Brain microvascular endothelial cell (primary cell): Measurements from ENCODE around the gene YPEL2.

Experiments
- DNase-seq: peaks from one replicate; pipeline ENCODE4 v3.0.0-alpha.2; 2020
- H3K27ac ChIP-seq: fragments of 250-450 bp; sonication (Bioruptor Pico); 2 replicates; pipeline ENCODE4 v1.5.1; 2020; ENCODE audit warnings: mild to moderate bottlenecking, moderate library complexity
- H3K27me3 ChIP-seq: fragments of 250-450 bp; sonication (Bioruptor Pico); replicated peaks from 2 replicates; pipeline ENCODE4 v1.5.1; 2020; ENCODE audit warnings: mild to moderate bottlenecking
- H3K36me3 ChIP-seq: fragments of 250-450 bp; sonication (Bioruptor Pico); replicated peaks from 2 replicates; pipeline ENCODE4 v1.5.1; 2020; ENCODE audit warnings: mild to moderate bottlenecking
- H3K4me3 ChIP-seq: 2 replicates; pipeline ENCODE4 v1.5.1; 2011; ENCODE audit warnings: low read depth, mild to moderate bottlenecking, control low read depth, low read length, moderate library complexity
- CTCF ChIP-seq: IDR thresholded peaks from 2 replicates; pipeline ENCODE4 v1.5.1; 2011; ENCODE audit warnings: low read depth, mild to moderate bottlenecking, moderate library complexity, low read length, control low read depth, inconsistent platforms; ENCODE audit errors: missing control alignments
- in situ Hi-C: cut with HindIII; loops from 2 replicates; pipeline ENCODE4 v1.10.0; 2017; ENCODE audit warnings: low sequenced_read_pairs, low pct_ligation_motif_present

The YPEL2 gene

GRCh38 chr17:59345476-59345875 lies 14.0 kb downstream of the YPEL2 start:
- in situ Hi-C loops = loop anchor here (25.0 kb wide), 1 partner anchor 92 kb away; no protein-coding TSS in a partner anchor
- H3K36me3 ChIP-seq = no peaks in the 10 kb centered on the region
- DNase-seq = no peak
- H3K27ac ChIP-seq = no peak overlapping the region
- no peak for TF ChIP-seq CTCF
- no peak overlapping the region for H3K4me3 ChIP-seq
- no peaks in the 10 kb centered on the region for H3K27me3 ChIP-seq

DNA sequence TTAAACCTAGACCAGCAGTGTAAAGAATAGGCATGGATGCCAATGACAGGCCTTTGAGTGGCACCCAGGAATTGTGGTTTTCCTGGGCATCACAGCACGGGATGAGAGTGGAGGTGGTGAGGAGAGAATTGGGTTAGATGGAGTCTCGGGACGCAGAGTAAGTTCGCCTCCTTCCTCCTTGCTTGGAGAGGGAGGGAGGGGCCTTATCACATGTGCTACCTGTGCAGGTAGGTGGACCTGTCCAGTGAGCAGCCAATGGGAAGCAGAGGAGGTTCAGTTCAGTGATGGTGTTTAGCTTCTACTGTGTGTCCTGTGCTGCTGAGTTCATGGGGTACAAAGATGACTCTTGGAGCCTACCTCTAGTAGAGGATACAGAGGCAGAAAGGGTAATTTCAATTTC lies 14.9 kb downstream of the YPEL2 start:
- Histone ChIP-seq H3K36me3 (no peaks in the 10 kb centered on the region), H3K27me3 (no peaks in the 10 kb centered on the region), H3K4me3 (no peak overlapping the region), H3K27ac (no peak overlapping the region)
- DNase-seq = no peak
- in situ Hi-C loops = loop anchor here (25.0 kb wide), 1 partner anchor 91 kb away; no protein-coding TSS in a partner anchor
- no peak for TF ChIP-seq CTCF

GRCh38 chr17:59346876-59347407 lies 15.5 kb downstream of the YPEL2 start:
- in situ Hi-C loops = loop anchor here (25.0 kb wide), 1 partner anchor 90 kb away; no protein-coding TSS in a partner anchor
- Histone ChIP-seq H3K27ac (no peak overlapping the region), H3K27me3 (no peaks in the 10 kb centered on the region), H3K36me3 (no peaks in the 10 kb centered on the region), H3K4me3 (no peak overlapping the region)
- no peak for TF ChIP-seq CTCF
- DNase-seq = no peak

GRCh38 chr17:59347975-59348391 lies 16.5 kb downstream of the YPEL2 start:
- H3K27ac ChIP-seq = no peak overlapping the region
- in situ Hi-C loops = loop anchor here (25.0 kb wide), 1 partner anchor 89 kb away; no protein-coding TSS in a partner anchor
- H3K4me3 ChIP-seq = no peak overlapping the region
- TF ChIP-seq CTCF = no peak
- DNase-seq = peak; percentile 60
- H3K27me3 ChIP-seq = no peaks in the 10 kb centered on the region
- H3K36me3 ChIP-seq = no peaks in the 10 kb centered on the region

DNA sequence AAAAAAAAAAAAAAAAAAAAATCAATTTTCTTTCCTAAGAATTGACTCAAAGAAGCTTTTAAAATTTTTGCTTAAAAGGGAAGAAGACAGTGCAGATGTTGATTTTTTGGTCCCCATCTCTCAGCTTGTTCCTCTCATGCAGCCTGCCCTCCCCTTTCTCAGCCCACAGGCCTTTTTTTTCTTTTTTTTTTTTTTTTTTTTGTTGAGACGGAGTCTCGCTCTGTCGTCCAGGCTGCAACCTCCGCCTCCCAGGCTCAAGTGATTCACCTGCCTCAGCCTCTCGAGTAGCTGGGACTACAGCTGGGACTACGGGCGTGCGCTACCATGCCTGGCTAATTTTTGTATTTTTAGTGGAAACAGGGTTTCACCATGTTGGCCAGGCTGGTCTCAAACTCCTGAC lies 17.7 kb downstream of the YPEL2 start:
- Histone ChIP-seq H3K4me3 (no peak overlapping the region), H3K27me3 (no peaks in the 10 kb centered on the region), H3K27ac (no peak overlapping the region), H3K36me3 (no peaks in the 10 kb centered on the region)
- DNase-seq = no peak
- TF ChIP-seq CTCF = no peak
- in situ Hi-C loops = loop anchor here (25.0 kb wide), 1 partner anchor 88 kb away; no protein-coding TSS in a partner anchor

DNA sequence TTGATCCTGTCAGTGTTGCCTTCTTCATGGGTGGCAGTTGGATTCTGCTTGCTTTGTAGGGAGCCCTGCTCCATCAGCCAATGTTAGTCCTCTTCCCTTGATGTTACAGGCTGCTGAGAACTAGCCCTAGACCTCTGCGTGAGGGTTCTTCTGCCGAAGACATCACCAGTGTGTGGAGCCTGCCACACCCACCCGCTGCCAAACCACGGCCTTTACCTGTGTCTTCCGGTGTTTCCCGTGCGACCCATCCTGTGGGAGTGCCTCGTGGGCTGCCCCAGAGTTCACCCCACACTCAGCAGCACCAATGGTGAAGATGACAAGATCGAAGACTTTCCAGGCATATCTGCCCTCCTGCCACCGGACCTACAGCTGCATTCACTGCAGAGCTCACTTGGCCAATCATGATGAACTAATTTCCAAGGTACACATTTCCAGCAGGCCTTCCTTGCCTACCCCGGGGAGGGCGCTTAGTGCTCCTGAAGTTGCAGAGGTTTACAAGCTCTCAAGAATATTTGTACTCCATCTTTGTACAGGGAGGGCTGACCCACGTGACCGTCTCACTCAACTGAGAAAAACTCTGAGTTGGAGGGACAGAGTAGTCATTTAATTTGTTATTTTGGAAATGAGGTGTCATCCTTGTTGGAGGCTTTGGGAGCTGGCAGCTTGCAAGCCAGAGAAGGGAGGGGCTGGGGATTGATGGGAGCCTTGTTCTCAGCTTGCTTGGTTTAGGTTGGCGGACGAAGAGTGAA lies 21.8 kb downstream of the YPEL2 start:
- H3K27me3 ChIP-seq = no peaks in the 10 kb centered on the region
- no peak for DNase-seq
- no peak overlapping the region for H3K4me3 ChIP-seq
- no peak for TF ChIP-seq CTCF
- H3K27ac ChIP-seq = no peak overlapping the region
- in situ Hi-C loops = no loop called here
- no peaks in the 10 kb centered on the region for H3K36me3 ChIP-seq
